Measurements from ENCODE around the gene BTBD16. TPM values are rescaled to one million over a fixed set of nuclear protein-coding genes. Genes with fewer than 3 reads are reported as not detected.
A peak's percentile ranks its signal among the peaks of the same experiment; 100 is the strongest.

BTBD16 gene
- total RNA-seq, 3 donors from 2014 or later: 0.29 TPM; not detected in 2

GRCh38 chr10:122363311-122363710 lies 92.2 kb downstream of the BTBD16 start:
- H3K4me1 ChIP-seq: no peaks in the 10 kb centered on the region
- H3K4me3 ChIP-seq: no peak overlapping the region
- no peak for DNase-seq (ENCODE audit: low spot score in 2 of 2)
- TF ChIP-seq CTCF (IDR thresholded peaks at IDR 0.05) (no peak), POLR2A (IDR thresholded peaks at IDR 0.05) (no peak), POLR2AphosphoS5 (IDR thresholded peaks at IDR 0.05) (no peak)
- H3K36me3 ChIP-seq: no peaks in the 10 kb centered on the region
- H3K9me3 ChIP-seq: peaks cover 0 to 11% of the 10 kb centered on the region in 2 donors
- H3K27ac ChIP-seq: no peak overlapping the region
- no peaks in the 10 kb centered on the region for H3K27me3 ChIP-seq
- intact Hi-C loops (cut with DNase I; ENCODE audit: low total_unique reads): loop anchor here (2.0 kb wide), 1 partner anchor 17 kb away; no protein-coding TSS in a partner anchor

- Histone ChIP-seq H3K9me3 (peaks cover 0 to 7% of the 10 kb centered on the region in 2 donors), H3K4me3 (no peak overlapping the region), H3K27ac (no peak overlapping the region), H3K36me3 (no peaks in the 10 kb centered on the region), H3K27me3 (no peaks in the 10 kb centered on the region), H3K4me1 (no peaks in the 10 kb centered on the region)
- intact Hi-C loops (cut with DNase I; ENCODE audit: low total_unique reads): loop anchor here (2.0 kb wide), 1 partner anchor 17 kb away; no protein-coding TSS in a partner anchor
- TF ChIP-seq POLR2A (IDR thresholded peaks at IDR 0.05) (no peak), POLR2AphosphoS5 (IDR thresholded peaks at IDR 0.05) (no peak), CTCF (IDR thresholded peaks at IDR 0.05) (no peak)
- DNase-seq (ENCODE audit: low spot score in 2 of 2): no peak
Observed at GRCh38 chr10:122363722-122364463, 92.8 kb downstream of the BTBD16 start.

GRCh38 chr10:122368502-122369254 lies 97.6 kb downstream of the BTBD16 start:
- intact Hi-C loops (cut with DNase I; ENCODE audit: low total_unique reads): no loop called here
- no peaks in the 10 kb centered on the region for H3K4me1 ChIP-seq
- DNase-seq (ENCODE audit: low spot score in 2 of 2): no peak

GRCh38 chr10:122373108-122373507 lies 102.0 kb downstream of the BTBD16 start:
- no peaks in the 10 kb centered on the region for H3K9me3 ChIP-seq
- TF ChIP-seq POLR2A (IDR thresholded peaks at IDR 0.05) (no peak), CTCF (IDR thresholded peaks at IDR 0.05) (no peak), POLR2AphosphoS5 (IDR thresholded peaks at IDR 0.05) (no peak)
- H3K27me3 ChIP-seq: no peaks in the 10 kb centered on the region
- peak overlapping the region; percentile 85 to 97 for H3K27ac ChIP-seq
- intact Hi-C loops (cut with DNase I; ENCODE audit: low total_unique reads): no loop called here
- no peak overlapping the region for H3K4me3 ChIP-seq
- H3K4me1 ChIP-seq: no peaks in the 10 kb centered on the region
- no peaks in the 10 kb centered on the region for H3K36me3 ChIP-seq
- DNase-seq (ENCODE audit: low spot score in 2 of 2): no peak

More at GRCh38 chr10:122368502-122369254, 97.6 kb downstream of the BTBD16 start:
- TF ChIP-seq POLR2A (IDR thresholded peaks at IDR 0.05): no peak
- no peak for TF ChIP-seq CTCF (IDR thresholded peaks at IDR 0.05)
- TF ChIP-seq POLR2AphosphoS5 (IDR thresholded peaks at IDR 0.05): no peak
- Histone ChIP-seq H3K9me3 (no peaks in the 10 kb centered on the region), H3K4me3 (no peak overlapping the region), H3K27ac (no peak overlapping the region), H3K36me3 (no peaks in the 10 kb centered on the region), H3K27me3 (no peaks in the 10 kb centered on the region)

- no peak for DNase-seq (ENCODE audit: low spot score in 2 of 2)
- intact Hi-C loops (cut with DNase I; ENCODE audit: low total_unique reads): no loop called here
- Histone ChIP-seq H3K27ac (peak overlapping the region; percentile 85 to 97), H3K27me3 (no peaks in the 10 kb centered on the region), H3K36me3 (no peaks in the 10 kb centered on the region), H3K4me1 (no peaks in the 10 kb centered on the region), H3K4me3 (peak overlapping the region; percentile 84 to 99 (median 92)), H3K9me3 (no peaks in the 10 kb centered on the region)
- TF ChIP-seq CTCF (IDR thresholded peaks at IDR 0.05) (no peak), POLR2A (IDR thresholded peaks at IDR 0.05) (no peak), POLR2AphosphoS5 (IDR thresholded peaks at IDR 0.05) (no peak)
Observed at GRCh38 chr10:122373721-122374120, 102.6 kb downstream of the BTBD16 start.

Measured in breast epithelium (tissue), 4 donors.